CD4-positive, alpha-beta memory T cell (primary cell): Measurements from ENCODE around the gene DUSP28. TPM values are rescaled to one million over a fixed set of nuclear protein-coding genes. Genes with fewer than 3 reads are reported as not detected.

Source experiments
- CTCF ChIA-PET: fragments of 350-600 bp; sonication (Branson Sonifier 250); formaldehyde crosslinking; loops from one replicate; lab custom pipeline; 2021; ENCODE audit warnings: inconsistent platforms; ENCODE audit not compliant: partially characterized antibody; lab: Charles Lee
- POLR2A ChIA-PET: fragments of 350-600 bp; sonication (Branson Sonifier 250); formaldehyde crosslinking; loops from one replicate; lab custom pipeline; 2021; ENCODE audit not compliant: partially characterized antibody; lab: Charles Lee
- DNase-seq, 5 donors: peaks; one replicate each; pipeline versions ENCODE4 v3.0.0 to v3.0.0-alpha.2; 2020 to 2022; ENCODE audit warnings: mixed read lengths in 1 of 5
- H3K27ac ChIP-seq: one replicate; pipeline ENCODE4 v1.7.0; 2013; ENCODE audit warnings: low read depth, low read length
- H3K27me3 ChIP-seq: 2 replicates; pipeline ENCODE4 v1.7.0; 2013; ENCODE audit warnings: mild to moderate bottlenecking, low read length, moderate library complexity; ENCODE audit not compliant: insufficient read depth
- H3K36me3 ChIP-seq: 2 replicates; pipeline ENCODE4 v1.7.0; 2013; ENCODE audit warnings: mild to moderate bottlenecking, low read length, moderate library complexity; ENCODE audit not compliant: insufficient read depth
- H3K4me1 ChIP-seq: 2 replicates; pipeline ENCODE4 v1.7.0; 2013; ENCODE audit warnings: mild to moderate bottlenecking, low read length, moderate library complexity; ENCODE audit not compliant: insufficient read depth
- H3K4me3 ChIP-seq, 2 donors: one replicate each; pipeline ENCODE4 v1.7.0; 2013; ENCODE audit warnings: low read length in 2 of 2, mild to moderate bottlenecking in 1 of 2
- H3K9me3 ChIP-seq, 2 donors: one replicate each; pipeline ENCODE4 v1.7.0; 2013; ENCODE audit warnings: low read length in 2 of 2, control low read depth in 1 of 2; ENCODE audit not compliant: control insufficient read depth in 1 of 2
- H3K27ac Mint-ChIP-seq, 7 donors: one replicate each; pipeline ENCODE4 v1.8.0; 2020 to 2021; ENCODE audit warnings: mixed read lengths in 7 of 7, mild to moderate bottlenecking in 6 of 7, inconsistent platforms in 3 of 7, moderate library complexity in 3 of 7
- H3K27me3 Mint-ChIP-seq, 2 donors: one replicate each; pipeline ENCODE4 v1.8.0; 2020 to 2021; ENCODE audit warnings: mixed read lengths in 2 of 2
- H3K36me3 Mint-ChIP-seq, 2 donors: one replicate each; pipeline ENCODE4 v1.8.0; 2020 to 2021; ENCODE audit warnings: mixed read lengths in 2 of 2, inconsistent platforms in 1 of 2, mild to moderate bottlenecking in 1 of 2
- H3K4me1 Mint-ChIP-seq, 4 donors: one replicate each; pipeline ENCODE4 v1.8.0; 2020 to 2021; ENCODE audit warnings: mixed read lengths in 4 of 4, mild to moderate bottlenecking in 1 of 4
- H3K4me3 Mint-ChIP-seq, 8 donors: one replicate each; pipeline ENCODE4 v1.8.0; 2020 to 2021; ENCODE audit warnings: mixed read lengths in 8 of 8, mild to moderate bottlenecking in 7 of 8, moderate library complexity in 6 of 8, inconsistent platforms in 3 of 8
- H3K9me3 Mint-ChIP-seq, 8 donors: one replicate each; pipeline ENCODE4 v1.8.0; 2020 to 2021; ENCODE audit warnings: mixed read lengths in 8 of 8, mild to moderate bottlenecking in 5 of 8, inconsistent platforms in 3 of 8, moderate library complexity in 1 of 8
- intact Hi-C: fragments of 100-400 bp; cut with micrococcal nuclease; formaldehyde crosslinking; loops from one replicate; pipeline ENCODE4 v1.15.1; 2023
- polyA plus RNA-seq, 2 donors: library from polyadenylated mRNA; unstranded; fragments of 300-500 nt; fragmentation: Illumina TruSeq; gene quantifications; one replicate each; pipeline ENCODE4 v1.2.3, GENCODE V29; 2021
- total RNA-seq, 2 experiments: library from RNA; stranded (reverse); gene quantifications; one replicate each; pipeline ENCODE4 v1.2.3, GENCODE V29; 2021

DUSP28 gene
- total and polyA plus RNA-seq, 4 experiments from 2014 or later = 16.3 to 19.4 (median 18.4) TPM

GRCh38 chr2:240567872-240568677 lies 7.9 kb downstream of the DUSP28 start, which contains the start of gene RNPEPL1:
TSS of gene RNPEPL1 (plus strand) at chr2:240568484. CDS start at chr2:240568587, 103 bp downstream.
- ChIA-PET POLR2A (interaction anchor here (1.1 to 20.6 kb wide), 8 partner anchors 10 to 137 kb away, joined by 3 to 461 read pairs (median 38); partner anchors contain the start of genes ANKMY1, CAPN10, DUSP28 and GPR35), CTCF (interaction anchor here (0.6 to 3.5 kb wide), 5 partner anchors 10 to 54 kb away, joined by 3 to 61 read pairs (median 11); partner anchors contain the start of gene CAPN10)
- no peaks in the 10 kb centered on the region for H3K9me3 ChIP-seq
- H3K4me1 ChIP-seq = peaks cover 75% of the 10 kb centered on the region
- Mint-ChIP-seq H3K4me1 (peaks cover 41 to 76% (median 62%) of the 10 kb centered on the region in 4 donors), H3K27me3 (no peaks in the 10 kb centered on the region), H3K27ac (peak within 1 kb of the TSS; percentile 94 to 99 (median 98)), H3K9me3 (no peaks in the 10 kb centered on the region), H3K36me3 (peaks cover 11 to 52% of the 10 kb centered on the region in 2 donors), H3K4me3 (peak within 1 kb of the TSS; percentile 90 to 96 (median 94))
- peaks cover 5% of the 10 kb centered on the region for H3K36me3 ChIP-seq
- no peaks in the 10 kb centered on the region for H3K27me3 ChIP-seq
- intact Hi-C loops = loop anchor here (1.0 to 10.0 kb wide), 6 partner anchors 8 to 1314 kb away; partner anchors contain the start of genes ATG4B, DTYMK, DUSP28 and GPC1
- peak within 1 kb of the TSS; percentile 85 for H3K27ac ChIP-seq
- DNase-seq = peak; percentile 53 to 76 (median 58)
- H3K4me3 ChIP-seq = peak within 1 kb of the TSS; percentile 87 to 88

GRCh38 chr2:240568678-240569522 lies 8.7 kb downstream of the DUSP28 start:
- Histone ChIP-seq H3K4me1 (peaks cover 67% of the 10 kb centered on the region), H3K9me3 (no peaks in the 10 kb centered on the region), H3K27me3 (no peaks in the 10 kb centered on the region), H3K27ac (peak overlapping the region; percentile 60), H3K4me3 (peak overlapping the region; percentile 76 to 88), H3K36me3 (peaks cover 2% of the 10 kb centered on the region)
- POLR2A ChIA-PET = interaction anchor here (0.6 to 20.6 kb wide), 7 partner anchors 10 to 136 kb away, joined by 3 to 461 read pairs (median 6); partner anchors contain the start of genes ANKMY1, CAPN10 and DUSP28
- Mint-ChIP-seq H3K9me3 (no peaks in the 10 kb centered on the region), H3K27ac (peak overlapping the region; percentile 52 to 90 (median 82)), H3K4me1 (peaks cover 37 to 68% (median 56%) of the 10 kb centered on the region in 4 donors), H3K4me3 (peak overlapping the region; percentile 86 to 89 (median 88)), H3K36me3 (peaks cover 11 to 48% of the 10 kb centered on the region in 2 donors), H3K27me3 (no peaks in the 10 kb centered on the region)
- intact Hi-C loops = loop anchor here (1.0 to 10.0 kb wide), 6 partner anchors 9 to 1313 kb away; partner anchors contain the start of genes ATG4B, DTYMK, DUSP28 and GPC1
- DNase-seq = peak in 4 of 5 donors; percentile 63 to 82 (median 76)
- CTCF ChIA-PET = interaction anchor here (0.6 to 3.5 kb wide), 6 partner anchors 9 to 115 kb away, joined by 3 to 19 read pairs (median 4); partner anchors contain the start of gene CAPN10

GRCh38 chr2:240569523-240569997 lies 9.4 kb downstream of the DUSP28 start:
- CTCF ChIA-PET = interaction anchor here (0.6 to 3.5 kb wide), 5 partner anchors 10 to 114 kb away, joined by 3 to 19 read pairs (median 6); partner anchors contain the start of gene CAPN10
- peaks cover 9% of the 10 kb centered on the region for H3K36me3 ChIP-seq
- no peaks in the 10 kb centered on the region for H3K27me3 Mint-ChIP-seq

GRCh38 chr2:240569998-240570530 lies 9.9 kb downstream of the DUSP28 start:
- H3K36me3 ChIP-seq = peaks cover 14% of the 10 kb centered on the region
- Mint-ChIP-seq H3K9me3 (no peaks in the 10 kb centered on the region), H3K36me3 (peaks cover 3 to 44% of the 10 kb centered on the region in 2 donors), H3K27ac (peak overlapping the region in 6 of 7 donors; percentile 37 to 90 (median 64)), H3K4me1 (peaks cover 29 to 56% (median 44%) of the 10 kb centered on the region in 4 donors), H3K4me3 (peak overlapping the region; percentile 86 to 89 (median 88)), H3K27me3 (no peaks in the 10 kb centered on the region)
- ChIA-PET POLR2A (interaction anchor here (16.4 to 20.6 kb wide), 2 partner anchors 14 to 17 kb away, joined by 249 to 461 read pairs; partner anchors contain the start of genes ANKMY1, CAPN10 and DUSP28), CTCF (interaction anchor here (2.4 to 3.5 kb wide), 2 partner anchors 10 to 16 kb away, joined by 7 to 19 read pairs; partner anchors contain the start of gene CAPN10)
- H3K4me1 ChIP-seq = peaks cover 55% of the 10 kb centered on the region
- peak overlapping the region; percentile 76 to 88 for H3K4me3 ChIP-seq
- H3K27ac ChIP-seq = peak overlapping the region; percentile 60
- H3K27me3 ChIP-seq = no peaks in the 10 kb centered on the region
- intact Hi-C loops = loop anchor here (5.0 to 10.0 kb wide), 5 partner anchors 133 to 1312 kb away; partner anchors contain the start of genes ATG4B, DTYMK, GPC1 and HDLBP
- peak in 1 of 5 donors; percentile 42 for DNase-seq
- H3K9me3 ChIP-seq = no peaks in the 10 kb centered on the region

More at GRCh38 chr2:240569523-240569997, 9.4 kb downstream of the DUSP28 start:
- Histone ChIP-seq H3K27me3 (no peaks in the 10 kb centered on the region), H3K9me3 (no peaks in the 10 kb centered on the region), H3K4me1 (peaks cover 60% of the 10 kb centered on the region), H3K27ac (peak overlapping the region; percentile 60), H3K4me3 (peak overlapping the region; percentile 76 to 88)
- peaks cover 8 to 47% of the 10 kb centered on the region in 2 donors for H3K36me3 Mint-ChIP-seq
- DNase-seq = no peak
- peak overlapping the region; percentile 52 to 90 (median 80) for H3K27ac Mint-ChIP-seq
- H3K4me1 Mint-ChIP-seq = peaks cover 34 to 62% (median 49%) of the 10 kb centered on the region in 4 donors
- POLR2A ChIA-PET = interaction anchor here (0.6 to 20.6 kb wide), 7 partner anchors 9 to 135 kb away, joined by 3 to 461 read pairs (median 6); partner anchors contain the start of genes ANKMY1, CAPN10 and DUSP28
- no peaks in the 10 kb centered on the region for H3K9me3 Mint-ChIP-seq
- intact Hi-C loops = loop anchor here (5.0 to 10.0 kb wide), 5 partner anchors 132 to 1313 kb away; partner anchors contain the start of genes ATG4B, DTYMK, GPC1 and HDLBP
- H3K4me3 Mint-ChIP-seq = peak overlapping the region; percentile 86 to 89 (median 88)

DNA sequence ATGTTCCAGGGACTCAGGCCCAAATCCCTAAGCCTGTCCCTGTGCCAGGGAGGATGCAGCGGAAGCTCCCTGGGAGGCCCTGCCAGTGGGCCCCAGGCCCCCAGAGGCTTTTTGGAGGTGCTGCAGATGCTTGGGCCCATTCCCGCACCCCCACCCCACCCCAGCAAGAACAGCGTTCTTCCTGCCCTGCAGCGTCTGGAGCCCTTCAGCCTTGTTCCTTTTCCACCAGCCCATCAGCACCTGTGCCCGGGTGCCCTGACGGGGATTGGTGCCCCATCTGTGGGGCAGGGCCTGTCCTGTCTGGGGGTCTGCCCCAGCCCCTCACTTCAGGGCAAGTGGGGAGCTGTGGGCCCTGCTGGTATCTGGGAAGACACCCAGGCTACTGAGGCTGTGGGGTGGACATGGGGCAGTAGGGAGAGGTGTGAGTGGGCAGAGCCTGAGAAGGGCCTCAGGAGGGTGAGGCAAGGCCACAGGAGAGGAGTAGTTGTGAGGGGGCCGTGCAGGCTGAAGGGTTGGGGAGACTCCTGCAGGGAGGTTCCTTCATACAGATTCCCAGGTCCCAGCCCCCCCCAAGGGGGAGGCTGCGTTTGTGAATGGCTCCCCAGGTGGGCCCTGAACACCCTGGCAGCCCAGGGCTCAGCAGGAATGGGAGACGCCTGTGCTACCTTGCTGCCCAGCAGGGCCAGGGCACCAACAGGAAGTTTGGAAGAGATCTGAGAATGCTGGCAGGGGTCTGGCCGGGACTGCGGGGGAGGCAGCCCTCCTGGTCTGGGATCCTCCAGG lies 10.6 kb downstream of the DUSP28 start:
- H3K36me3 ChIP-seq = peaks cover 20% of the 10 kb centered on the region
- H3K4me1 ChIP-seq = peaks cover 49% of the 10 kb centered on the region
- ChIA-PET POLR2A (interaction anchor here (1.9 to 20.6 kb wide), 3 partner anchors 9 to 16 kb away, joined by 11 to 461 read pairs (median 249); partner anchors contain the start of genes ANKMY1, CAPN10 and DUSP28), CTCF (interaction anchor here (2.4 to 3.5 kb wide), 2 partner anchors 9 to 15 kb away, joined by 7 to 19 read pairs; partner anchors contain the start of gene CAPN10)
- H3K9me3 Mint-ChIP-seq = no peaks in the 10 kb centered on the region
- intact Hi-C loops = no loop called here
- peaks cover 0 to 41% of the 10 kb centered on the region in 2 donors for H3K36me3 Mint-ChIP-seq
- H3K27me3 ChIP-seq = no peaks in the 10 kb centered on the region
- H3K4me3 ChIP-seq = no peak overlapping the region
- DNase-seq = peak in 1 of 5 donors; percentile 31
- H3K27ac Mint-ChIP-seq = peak overlapping the region in 5 of 7 donors; percentile 35 to 79 (median 57)
- H3K4me1 Mint-ChIP-seq = peaks cover 24 to 50% (median 38%) of the 10 kb centered on the region in 4 donors
- H3K27ac ChIP-seq = peak overlapping the region; percentile 60
- no peaks in the 10 kb centered on the region for H3K9me3 ChIP-seq
- H3K4me3 Mint-ChIP-seq = peak overlapping the region; percentile 49 to 89 (median 87)
- H3K27me3 Mint-ChIP-seq = no peaks in the 10 kb centered on the region
